ENCODE results near the gene NIPAL3. TPM values are rescaled to one million over a fixed set of nuclear protein-coding genes. Genes with fewer than 3 reads are reported as not detected.

The NIPAL3 gene
- polyA plus RNA-seq, 1 donor from 2014 or later: 9.6 TPM

- Histone ChIP-seq H3K4me3 (ENCODE audit: low read length) (no peak overlapping the region), H4K20me1 (ENCODE audit: insufficient read depth) (no peaks in the 10 kb centered on the region), H3K9ac (ENCODE audit: low read length) (no peak overlapping the region), H3K27ac (ENCODE audit: low read length) (no peak overlapping the region), H3K4me2 (ENCODE audit: low read length) (no peak overlapping the region), H3K9me2 (ENCODE audit: insufficient read depth, low read length) (no peaks in the 10 kb centered on the region), H3K9me3 (ENCODE audit: low read length) (no peaks in the 10 kb centered on the region), H3F3A (ENCODE audit: insufficient read depth, low read length, poor library complexity, severe bottlenecking) (no peaks in the 10 kb centered on the region), H3K79me2 (replicated peaks; ENCODE audit: insufficient read depth, low read length) (no peaks in the 10 kb centered on the region), H2AFZ (ENCODE audit: low read depth, low read length) (no peak overlapping the region), H3K27me3 (ENCODE audit: insufficient read depth, low read depth, low read length) (no peaks in the 10 kb centered on the region), H3K36me3 (ENCODE audit: insufficient read depth, low read length) (no peaks in the 10 kb centered on the region)
- no peak for TF ChIP-seq POLR2AphosphoS5 (IDR thresholded peaks at IDR 0.05)
- TF ChIP-seq CTCF (IDR thresholded peaks at IDR 0.05; ENCODE audit: poor library complexity, severe bottlenecking): no peak
- TF ChIP-seq RAD21 (conservative IDR thresholded peaks at IDR 0.05): no peak
- no peak for TF ChIP-seq EZH2 (IDR thresholded peaks at IDR 0.05; ENCODE audit: borderline replicate concordance, insufficient read depth, low read length, poor library complexity, severe bottlenecking)
- no peak for TF ChIP-seq SMC3 (conservative IDR thresholded peaks at IDR 0.05; ENCODE audit: poor library complexity)
- TF ChIP-seq TAF1 (IDR thresholded peaks at IDR 0.05; ENCODE audit: low read depth): no peak
- no peak for TF ChIP-seq MXI1 (conservative IDR thresholded peaks at IDR 0.05; ENCODE audit: poor library complexity, severe bottlenecking)
- TF ChIP-seq EP300 (conservative IDR thresholded peaks at IDR 0.05; ENCODE audit: poor library complexity, severe bottlenecking): no peak
- TF ChIP-seq REST (IDR thresholded peaks at IDR 0.05; ENCODE audit: borderline replicate concordance): no peak
Measured at GRCh38 chr1:24393892-24394291, 21.7 kb upstream of the NIPAL3 start.

GRCh38 chr1:24400065-24400464 is 15.5 kb upstream of the NIPAL3 start:
- H3K27me3 ChIP-seq (ENCODE audit: insufficient read depth, low read depth, low read length): no peaks in the 10 kb centered on the region
- no peak overlapping the region for H3K27ac ChIP-seq (ENCODE audit: low read length)
- H3K9me3 ChIP-seq (ENCODE audit: low read length): no peaks in the 10 kb centered on the region
- no peaks in the 10 kb centered on the region for H3K9me2 ChIP-seq (ENCODE audit: insufficient read depth, low read length)
- no peak overlapping the region for H3K4me3 ChIP-seq (ENCODE audit: low read length)
- no peaks in the 10 kb centered on the region for H3K36me3 ChIP-seq (ENCODE audit: insufficient read depth, low read length)
- no peaks in the 10 kb centered on the region for H3K79me2 ChIP-seq (replicated peaks; ENCODE audit: insufficient read depth, low read length)
- no peaks in the 10 kb centered on the region for H3F3A ChIP-seq (ENCODE audit: insufficient read depth, low read length, poor library complexity, severe bottlenecking)
- no peak overlapping the region for H3K4me2 ChIP-seq (ENCODE audit: low read length)
- H2AFZ ChIP-seq (ENCODE audit: low read depth, low read length): no peak overlapping the region
- TF ChIP-seq POLR2AphosphoS5 (IDR thresholded peaks at IDR 0.05): no peak
- TF ChIP-seq TAF1 (IDR thresholded peaks at IDR 0.05; ENCODE audit: low read depth): no peak
- TF ChIP-seq REST (IDR thresholded peaks at IDR 0.05; ENCODE audit: borderline replicate concordance): no peak
- no peak for TF ChIP-seq EZH2 (IDR thresholded peaks at IDR 0.05; ENCODE audit: borderline replicate concordance, insufficient read depth, low read length, poor library complexity, severe bottlenecking)
- no peak for TF ChIP-seq SMC3 (conservative IDR thresholded peaks at IDR 0.05; ENCODE audit: poor library complexity)
- TF ChIP-seq CTCF (IDR thresholded peaks at IDR 0.05; ENCODE audit: poor library complexity, severe bottlenecking): no peak
- no peak for TF ChIP-seq RAD21 (conservative IDR thresholded peaks at IDR 0.05)
- TF ChIP-seq EP300 (conservative IDR thresholded peaks at IDR 0.05; ENCODE audit: poor library complexity, severe bottlenecking): no peak
- TF ChIP-seq MXI1 (conservative IDR thresholded peaks at IDR 0.05; ENCODE audit: poor library complexity, severe bottlenecking): no peak
- no peak overlapping the region for H3K9ac ChIP-seq (ENCODE audit: low read length)
- H4K20me1 ChIP-seq (ENCODE audit: insufficient read depth): no peaks in the 10 kb centered on the region
